H1 (cell line): ENCODE results near the gene SLC1A2.

Experiments used
- ASH2L ChIP-seq: fragments of 200-600, 300-600 bp; sonication (generic); IDR thresholded peaks from one replicate; pipeline ENCODE4 v1.7.1; 2017; ENCODE audit warnings: low read length
- TAF1 ChIP-seq: IDR thresholded peaks from 2 replicates; pipeline ENCODE4 v1.6.1; 2011; ENCODE audit warnings: mild to moderate bottlenecking, low read depth, low read length

GRCh38 chr11:35463331-35463751 is 44.0 kb upstream of the SLC1A2 start:
- TF ChIP-seq ASH2L: no peak
- no peak for TF ChIP-seq TAF1
